ENCODE measurements around the gene TMEM179B.

GRCh38 chr11:62782753-62783152 lies 4.4 kb upstream of the TMEM179B start:
- TF ChIP-seq, protein P1, sequence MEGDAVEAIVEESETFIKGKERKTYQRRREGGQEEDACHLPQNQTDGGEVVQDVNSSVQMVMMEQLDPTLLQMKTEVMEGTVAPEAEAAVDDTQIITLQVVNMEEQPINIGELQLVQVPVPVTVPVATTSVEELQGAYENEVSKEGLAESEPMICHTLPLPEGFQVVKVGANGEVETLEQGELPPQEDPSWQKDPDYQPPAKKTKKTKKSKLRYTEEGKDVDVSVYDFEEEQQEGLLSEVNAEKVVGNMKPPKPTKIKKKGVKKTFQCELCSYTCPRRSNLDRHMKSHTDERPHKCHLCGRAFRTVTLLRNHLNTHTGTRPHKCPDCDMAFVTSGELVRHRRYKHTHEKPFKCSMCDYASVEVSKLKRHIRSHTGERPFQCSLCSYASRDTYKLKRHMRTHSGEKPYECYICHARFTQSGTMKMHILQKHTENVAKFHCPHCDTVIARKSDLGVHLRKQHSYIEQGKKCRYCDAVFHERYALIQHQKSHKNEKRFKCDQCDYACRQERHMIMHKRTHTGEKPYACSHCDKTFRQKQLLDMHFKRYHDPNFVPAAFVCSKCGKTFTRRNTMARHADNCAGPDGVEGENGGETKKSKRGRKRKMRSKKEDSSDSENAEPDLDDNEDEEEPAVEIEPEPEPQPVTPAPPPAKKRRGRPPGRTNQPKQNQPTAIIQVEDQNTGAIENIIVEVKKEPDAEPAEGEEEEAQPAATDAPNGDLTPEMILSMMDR (IDR thresholded peaks at IDR 0.05) = no peak
- TF ChIP-seq POLR2A (IDR thresholded peaks at IDR 0.05) = no peak
